WTC11 (cell line): ENCODE results near the gene BCKDHA. TPM values are rescaled to one million over a fixed set of nuclear protein-coding genes. Genes with fewer than 3 reads are reported as not detected.

ENCODE experiments used
- ATAC-seq: fragments of 200-7000 bp; cut with Tn5 transposase; 2 replicates; pipeline ENCODE4 v1.10.0; 2021; ENCODE audit warnings: mild to moderate bottlenecking, moderate library complexity
- CTCF ChIA-PET: fragments of 300-600 bp; sonication (Branson Sonifier 250); formaldehyde crosslinking; loops from one replicate; lab custom pipeline; 2021; ENCODE audit warnings: antibody characterized with exemption; lab: Charles Lee
- POLR2A ChIA-PET: fragments of 350-600 bp; sonication (Branson Sonifier 250); formaldehyde crosslinking; loops from one replicate; lab custom pipeline; 2021; ENCODE audit warnings: antibody characterized with exemption; lab: Charles Lee
- DNase-seq: peaks from one replicate; pipeline ENCODE4 v3.0.0; 2021; ENCODE audit warnings: low spot score
- H3K27ac Mint-ChIP-seq: 2 replicates; pipeline ENCODE4 v1.8.0; 2021; ENCODE audit warnings: mixed read lengths
- H3K27me3 Mint-ChIP-seq: 2 replicates; pipeline ENCODE4 v1.8.0; 2021; ENCODE audit warnings: low read depth, mild to moderate bottlenecking, moderate library complexity, mixed read lengths
- H3K36me3 Mint-ChIP-seq: 2 replicates; pipeline ENCODE4 v1.8.0; 2021; ENCODE audit warnings: mixed read lengths
- H3K4me1 Mint-ChIP-seq: 2 replicates; pipeline ENCODE4 v1.8.0; 2022; ENCODE audit warnings: mixed read lengths
- H3K4me3 Mint-ChIP-seq: 2 replicates; pipeline ENCODE4 v1.8.0; 2021; ENCODE audit warnings: mild to moderate bottlenecking, moderate library complexity, mixed read lengths
- H3K9me3 Mint-ChIP-seq: 2 replicates; pipeline ENCODE4 v1.8.0; 2021; ENCODE audit warnings: mixed read lengths
- CTCF ChIP-seq: fragments of 200-600 bp; IDR thresholded peaks from 2 replicates; pipeline ENCODE4 v1.8.0; 2022; ENCODE audit warnings: antibody characterized with exemption
- ESRRA ChIP-seq: sonication (generic); formaldehyde crosslinking; IDR thresholded peaks from 2 replicates; pipeline ENCODE4 v1.8.1; 2022; ENCODE audit warnings: mild to moderate bottlenecking, missing genetic modification reagents, borderline replicate concordance
- FOXP4 ChIP-seq: sonication (generic); formaldehyde crosslinking; IDR thresholded peaks from 2 replicates; pipeline ENCODE4 v1.8.0; 2022; ENCODE audit warnings: mild to moderate bottlenecking, missing genetic modification reagents
- GABPB1 ChIP-seq: sonication (generic); formaldehyde crosslinking; IDR thresholded peaks from 2 replicates; pipeline ENCODE4 v1.8.1; 2023; ENCODE audit warnings: mild to moderate bottlenecking, missing genetic modification reagents
- JAZF1 ChIP-seq: fragments of 250-450 bp; sonication (Bioruptor Pico); IDR thresholded peaks from 2 replicates; pipeline ENCODE4 v1.9.0; 2021; ENCODE audit warnings: moderate library complexity, mild to moderate bottlenecking, inconsistent platforms
- MLX ChIP-seq: sonication (generic); formaldehyde crosslinking; IDR thresholded peaks from 2 replicates; pipeline ENCODE4 v1.8.1; 2023; ENCODE audit warnings: mild to moderate bottlenecking, missing genetic modification reagents, moderate library complexity
- MXD4 ChIP-seq: fragments of 250-450 bp; sonication (Bioruptor Pico); IDR thresholded peaks from 2 replicates; pipeline ENCODE4 v1.8.0; 2021; ENCODE audit warnings: mild to moderate bottlenecking, moderate library complexity, borderline replicate concordance
- NFE2L1 ChIP-seq: sonication (generic); formaldehyde crosslinking; IDR thresholded peaks from 2 replicates; pipeline ENCODE4 v1.8.1; 2023; ENCODE audit warnings: missing genetic modification reagents
- NFYB ChIP-seq: sonication (generic); formaldehyde crosslinking; conservative IDR thresholded peaks from 2 replicates; pipeline ENCODE4 v1.8.0; 2022; ENCODE audit warnings: low read depth, missing genetic modification reagents
- OVOL2 ChIP-seq: fragments of 250-450 bp; sonication (Bioruptor Pico); IDR thresholded peaks from 2 replicates; pipeline ENCODE4 v1.9.0; 2021; ENCODE audit warnings: mild to moderate bottlenecking, borderline replicate concordance
- SMAD4 ChIP-seq: sonication (generic); formaldehyde crosslinking; IDR thresholded peaks from 2 replicates; pipeline ENCODE4 v1.8.0; 2022; ENCODE audit warnings: mild to moderate bottlenecking, missing genetic modification reagents
- SOX15 ChIP-seq: fragments of 250-450 bp; sonication (Bioruptor Pico); IDR thresholded peaks from 2 replicates; pipeline ENCODE4 v1.9.0; 2021; ENCODE audit warnings: mild to moderate bottlenecking
- ZNF263 ChIP-seq: sonication (generic); formaldehyde crosslinking; IDR thresholded peaks from 2 replicates; pipeline ENCODE4 v1.8.1; 2022; ENCODE audit warnings: low read depth, mild to moderate bottlenecking, moderate library complexity, missing genetic modification reagents
- ZNF281 ChIP-seq: sonication (generic); formaldehyde crosslinking; IDR thresholded peaks from 2 replicates; pipeline ENCODE4 v1.8.0; 2023; ENCODE audit warnings: mild to moderate bottlenecking, missing genetic modification reagents
- ZNF317 ChIP-seq: sonication (generic); formaldehyde crosslinking; IDR thresholded peaks from 2 replicates; pipeline ENCODE4 v1.8.1; 2023; ENCODE audit warnings: low read depth, mild to moderate bottlenecking, moderate library complexity, missing genetic modification reagents, borderline replicate concordance
- ZNF396 ChIP-seq: fragments of 250-450 bp; sonication (Bioruptor Pico); IDR thresholded peaks from 2 replicates; pipeline ENCODE4 v1.8.0; 2021; ENCODE audit warnings: mild to moderate bottlenecking, moderate library complexity, borderline replicate concordance
- ZNF423 ChIP-seq: fragments of 250-450 bp; sonication (Bioruptor Pico); IDR thresholded peaks from 2 replicates; pipeline ENCODE4 v2.1.2; 2022; ENCODE audit warnings: mild to moderate bottlenecking, moderate library complexity
- ZNF512 ChIP-seq: sonication (generic); formaldehyde crosslinking; IDR thresholded peaks from 2 replicates; pipeline ENCODE4 v1.8.1; 2022; ENCODE audit warnings: missing genetic modification reagents, borderline replicate concordance
- ZNF532 ChIP-seq: fragments of 250-450 bp; sonication (Bioruptor Pico); IDR thresholded peaks from 2 replicates; pipeline ENCODE4 v1.9.0; 2021; ENCODE audit warnings: mild to moderate bottlenecking, borderline replicate concordance
- total RNA-seq: library from RNA; stranded (reverse); gene quantifications from 3 replicates; pipeline ENCODE4 v1.2.3, GENCODE V29; 2021

The BCKDHA gene
- total RNA-seq, 1 experiment from 2014 or later, result 18.8 TPM

GRCh38 chr19:41399525-41399924 is 1.9 kb downstream of the BCKDHA start (continued):
- TF ChIP-seq SOX15 (CRISPR knock-in tag) (no peak), CTCF (no peak), ESRRA (CRISPR knock-in tag) (no peak), ZNF532 (CRISPR knock-in tag) (no peak), ZNF396 (no peak), ZNF317 (CRISPR knock-in tag) (no peak), NFYB (no peak), MXD4 (CRISPR knock-in tag) (no peak), ZNF281 (CRISPR knock-in tag) (no peak), SMAD4 (CRISPR knock-in tag) (no peak)
- TF ChIP-seq, all 79 proteins: peak for 0

GRCh38 chr19:41401483-41401882 is 3.9 kb downstream of the BCKDHA start:
- Mint-ChIP-seq H3K36me3 (no peaks in the 10 kb centered on the region), H3K27me3 (no peaks in the 10 kb centered on the region), H3K9me3 (no peaks in the 10 kb centered on the region), H3K27ac (no peak overlapping the region), H3K4me1 (peaks cover 18% of the 10 kb centered on the region), H3K4me3 (no peak overlapping the region)
- POLR2A ChIA-PET, result no interaction called here
- DNase-seq (no peak), ATAC-seq (no peak)
- CTCF ChIA-PET, result no interaction called here
- no peak for TF ChIP-seq OVOL2
- TF ChIP-seq ZNF423 (CRISPR knock-in tag), result no peak
- no peak for TF ChIP-seq ZNF512
- TF ChIP-seq ZNF263 (CRISPR knock-in tag), result no peak
- no peak for TF ChIP-seq JAZF1 (CRISPR knock-in tag)
- TF ChIP-seq GABPB1 (CRISPR knock-in tag), result no peak
- TF ChIP-seq MLX, result no peak
- TF ChIP-seq ZNF281 (CRISPR knock-in tag), result no peak
- no peak for TF ChIP-seq NFE2L1
- TF ChIP-seq FOXP4 (CRISPR knock-in tag), result no peak
